Panc1 (cell line): ENCODE measurements around the gene CAPZA1. TPM values are rescaled to one million over a fixed set of nuclear protein-coding genes. Genes with fewer than 3 reads are reported as not detected.

Experiments
- ATAC-seq: fragments of 200-7000 bp; cut with Tn5 transposase; 2 replicates; pipeline ENCODE4 v1.9.1; 2020; ENCODE audit warnings: mild to moderate bottlenecking, moderate library complexity
- BruUV-seq: library from RNA; stranded (reverse); fragments of 400-500 nt; replicated peaks from 2 replicates; lab custom pipeline; 2021; lab: Mats Ljungman, UMichigan
- CTCF ChIA-PET: fragments of 300-600 bp; sonication (Branson Sonifier 250); formaldehyde crosslinking; loops from one replicate; lab custom pipeline; 2022; ENCODE audit warnings: antibody characterized with exemption; lab: Charles Lee
- POLR2A ChIA-PET: fragments of 300-600 bp; sonication (Branson Sonifier 250); formaldehyde crosslinking; loops from one replicate; lab custom pipeline; 2022; ENCODE audit warnings: antibody characterized with exemption; lab: Charles Lee
- DNase-seq: peaks from one replicate; pipeline ENCODE4 v3.0.0-alpha.2; 2010; ENCODE audit warnings: low read depth, low spot score
- H3K27ac ChIP-seq: 2 replicates; pipeline ENCODE4 v1.5.1; 2011; ENCODE audit warnings: mild to moderate bottlenecking, low read length, inconsistent platforms
- H3K27me3 ChIP-seq: fragments of 200-500 bp; sonication (Bioruptor generic); 2 replicates; pipeline ENCODE4 v1.6.0; 2014; ENCODE audit warnings: low read length, inconsistent platforms; ENCODE audit not compliant: control insufficient read depth, insufficient read depth
- H3K36me3 ChIP-seq: fragments of 200-500 bp; sonication (Bioruptor generic); 2 replicates; pipeline ENCODE4 v1.5.1; 2014; ENCODE audit warnings: inconsistent platforms, mild to moderate bottlenecking, low read length, moderate library complexity; ENCODE audit not compliant: control insufficient read depth, insufficient read depth
- H3K4me1 ChIP-seq: 2 replicates; pipeline ENCODE4 v1.5.1; 2011; ENCODE audit warnings: inconsistent platforms, mild to moderate bottlenecking, low read length, moderate library complexity; ENCODE audit not compliant: control insufficient read depth, insufficient read depth
- H3K4me3 ChIP-seq, 2 experiments: 2 replicates each; pipeline ENCODE4 v1.5.1; 2011 to 2012; ENCODE audit warnings: low read depth in 2 of 2, low read length in 2 of 2, mild to moderate bottlenecking in 2 of 2, inconsistent platforms in 1 of 2, moderate library complexity in 1 of 2
- H3K9me3 ChIP-seq: fragments of 200-500 bp; sonication (Bioruptor generic); 2 replicates; pipeline ENCODE4 v1.5.1; 2014; ENCODE audit warnings: low read depth, mild to moderate bottlenecking, inconsistent platforms, low read length, moderate library complexity; ENCODE audit not compliant: control insufficient read depth, insufficient read depth
- POLR2AphosphoS5 ChIP-seq: IDR thresholded peaks from 2 replicates; pipeline ENCODE4 v1.6.1; 2012; ENCODE audit warnings: mild to moderate bottlenecking, low read depth, low read length, moderate library complexity
- REST ChIP-seq, 2 experiments: IDR thresholded peaks; 2 replicates each; pipeline ENCODE4 v1.6.1; 2011 to 2012; ENCODE audit warnings: low read depth in 2 of 2, control low read depth in 1 of 2, low read length in 1 of 2, mild to moderate bottlenecking in 1 of 2, moderate library complexity in 1 of 2; ENCODE audit not compliant: insufficient read depth in 1 of 2
- SIN3A ChIP-seq: IDR thresholded peaks from 2 replicates; pipeline ENCODE4 v1.6.1; 2012; ENCODE audit warnings: low read depth, mild to moderate bottlenecking, low read length, moderate library complexity, borderline replicate concordance; ENCODE audit not compliant: insufficient read depth
- TCF7L2 ChIP-seq: IDR thresholded peaks from 2 replicates; pipeline ENCODE4 v1.6.1; 2011; ENCODE audit warnings: mild to moderate bottlenecking, low read depth, low read length, inconsistent platforms
- in situ Hi-C: cut with HindIII; loops from 2 replicates; pipeline ENCODE4 v1.10.0; 2016; ENCODE audit warnings: low sequenced_read_pairs, low pct_unique_long_range_greater_than_20kb
- intact Hi-C: fragments of 100-400 bp; cut with micrococcal nuclease; formaldehyde crosslinking; loops from one replicate; pipeline ENCODE4 v1.10.0; 2022; ENCODE audit not compliant: unreplicated experiment
- total RNA-seq: library from RNA; stranded (reverse); gene quantifications from one replicate; pipeline ENCODE4 v1.2.1, GENCODE V29; 2021; ENCODE audit not compliant: unreplicated experiment
- TF ChIP-seq, protein P1 (sequence below): fragments of 450-650 bp; IDR thresholded peaks from 2 replicates; pipeline ENCODE4 v1.5.1; 2017; ENCODE audit warnings: mild to moderate bottlenecking

The CAPZA1 gene
- total RNA-seq, 1 experiment from 2014 or later: 128 TPM

- no peaks in the 10 kb centered on the region for H3K27me3 ChIP-seq
- in situ Hi-C loops (no loop called here), intact Hi-C loops (no loop called here)
- ChIA-PET CTCF (no interaction called here), POLR2A (no interaction called here)
- DNase-seq (no peak), ATAC-seq (no peak)
- BruUV-seq: no TSS peak
- no peak overlapping the region for H3K4me3 ChIP-seq
- TF ChIP-seq TCF7L2 (no peak), SIN3A (no peak), REST (IDR thresholded peaks at IDR 0.05; ENCODE audit: insufficient read depth in 1 of 2, low read depth in 2 of 2, low read length in 1 of 2) (no peak), POLR2AphosphoS5 (no peak)
- TF ChIP-seq, protein P1, sequence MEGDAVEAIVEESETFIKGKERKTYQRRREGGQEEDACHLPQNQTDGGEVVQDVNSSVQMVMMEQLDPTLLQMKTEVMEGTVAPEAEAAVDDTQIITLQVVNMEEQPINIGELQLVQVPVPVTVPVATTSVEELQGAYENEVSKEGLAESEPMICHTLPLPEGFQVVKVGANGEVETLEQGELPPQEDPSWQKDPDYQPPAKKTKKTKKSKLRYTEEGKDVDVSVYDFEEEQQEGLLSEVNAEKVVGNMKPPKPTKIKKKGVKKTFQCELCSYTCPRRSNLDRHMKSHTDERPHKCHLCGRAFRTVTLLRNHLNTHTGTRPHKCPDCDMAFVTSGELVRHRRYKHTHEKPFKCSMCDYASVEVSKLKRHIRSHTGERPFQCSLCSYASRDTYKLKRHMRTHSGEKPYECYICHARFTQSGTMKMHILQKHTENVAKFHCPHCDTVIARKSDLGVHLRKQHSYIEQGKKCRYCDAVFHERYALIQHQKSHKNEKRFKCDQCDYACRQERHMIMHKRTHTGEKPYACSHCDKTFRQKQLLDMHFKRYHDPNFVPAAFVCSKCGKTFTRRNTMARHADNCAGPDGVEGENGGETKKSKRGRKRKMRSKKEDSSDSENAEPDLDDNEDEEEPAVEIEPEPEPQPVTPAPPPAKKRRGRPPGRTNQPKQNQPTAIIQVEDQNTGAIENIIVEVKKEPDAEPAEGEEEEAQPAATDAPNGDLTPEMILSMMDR: no peak
- H3K27ac ChIP-seq: no peak overlapping the region
- no peaks in the 10 kb centered on the region for H3K9me3 ChIP-seq
- peaks cover 3% of the 10 kb centered on the region; the same call in 1 of the 2 replicates for H3K36me3 ChIP-seq
- no peaks in the 10 kb centered on the region for H3K4me1 ChIP-seq
These were observed 36.3 kb upstream of the CAPZA1 start for GRCh38 chr1:112583366-112583765.

- ChIA-PET POLR2A (no interaction called here), CTCF (no interaction called here)
- H3K9me3 ChIP-seq: no peaks in the 10 kb centered on the region
- DNase-seq: no peak
- no TSS peak for BruUV-seq
- H3K36me3 ChIP-seq: peaks cover 4% of the 10 kb centered on the region; the same call in 1 of the 2 replicates
- no peak overlapping the region for H3K27ac ChIP-seq
- H3K4me1 ChIP-seq: no peaks in the 10 kb centered on the region
- in situ Hi-C loops: no loop called here
- no peak for ATAC-seq
- no peaks in the 10 kb centered on the region for H3K27me3 ChIP-seq
- TF ChIP-seq TCF7L2 (no peak), REST (IDR thresholded peaks at IDR 0.05; ENCODE audit: insufficient read depth in 1 of 2, low read depth in 2 of 2, low read length in 1 of 2) (no peak), POLR2AphosphoS5 (no peak), SIN3A (no peak)
- TF ChIP-seq, protein P1: no peak
- H3K4me3 ChIP-seq: no peak overlapping the region
- intact Hi-C loops: no loop called here
These were observed 29.9 kb upstream of the CAPZA1 start for GRCh38 chr1:112589766-112590165.
